HUES48 (cell line): ENCODE data around the gene PPP6R1.

Source experiments
- H3K27ac ChIP-seq: one replicate; pipeline ENCODE4 v1.7.0; 2013; ENCODE audit warnings: low read depth, low read length, inconsistent platforms
- H3K27me3 ChIP-seq: 2 replicates; pipeline ENCODE4 v1.6.1; 2013; ENCODE audit warnings: mild to moderate bottlenecking, low read length; ENCODE audit not compliant: control insufficient read depth, insufficient read depth
- H3K36me3 ChIP-seq: 2 replicates; pipeline ENCODE4 v1.6.1; 2013; ENCODE audit warnings: low read length; ENCODE audit not compliant: control insufficient read depth, insufficient read depth
- H3K4me1 ChIP-seq: 2 replicates; pipeline ENCODE4 v1.6.1; 2013; ENCODE audit warnings: mild to moderate bottlenecking, low read length; ENCODE audit not compliant: control insufficient read depth, insufficient read depth
- H3K4me3 ChIP-seq: 2 replicates; pipeline ENCODE4 v1.5.1; 2013; ENCODE audit warnings: mild to moderate bottlenecking, low read depth, low read length
- H3K9ac ChIP-seq: 2 replicates; pipeline ENCODE4 v1.6.1; 2013; ENCODE audit warnings: mild to moderate bottlenecking, low read depth, low read length, moderate library complexity
- H3K9me3 ChIP-seq: 2 replicates; pipeline ENCODE4 v1.6.1; 2013; ENCODE audit warnings: low read length; ENCODE audit not compliant: control insufficient read depth, insufficient read depth

Gene PPP6R1

DNA sequence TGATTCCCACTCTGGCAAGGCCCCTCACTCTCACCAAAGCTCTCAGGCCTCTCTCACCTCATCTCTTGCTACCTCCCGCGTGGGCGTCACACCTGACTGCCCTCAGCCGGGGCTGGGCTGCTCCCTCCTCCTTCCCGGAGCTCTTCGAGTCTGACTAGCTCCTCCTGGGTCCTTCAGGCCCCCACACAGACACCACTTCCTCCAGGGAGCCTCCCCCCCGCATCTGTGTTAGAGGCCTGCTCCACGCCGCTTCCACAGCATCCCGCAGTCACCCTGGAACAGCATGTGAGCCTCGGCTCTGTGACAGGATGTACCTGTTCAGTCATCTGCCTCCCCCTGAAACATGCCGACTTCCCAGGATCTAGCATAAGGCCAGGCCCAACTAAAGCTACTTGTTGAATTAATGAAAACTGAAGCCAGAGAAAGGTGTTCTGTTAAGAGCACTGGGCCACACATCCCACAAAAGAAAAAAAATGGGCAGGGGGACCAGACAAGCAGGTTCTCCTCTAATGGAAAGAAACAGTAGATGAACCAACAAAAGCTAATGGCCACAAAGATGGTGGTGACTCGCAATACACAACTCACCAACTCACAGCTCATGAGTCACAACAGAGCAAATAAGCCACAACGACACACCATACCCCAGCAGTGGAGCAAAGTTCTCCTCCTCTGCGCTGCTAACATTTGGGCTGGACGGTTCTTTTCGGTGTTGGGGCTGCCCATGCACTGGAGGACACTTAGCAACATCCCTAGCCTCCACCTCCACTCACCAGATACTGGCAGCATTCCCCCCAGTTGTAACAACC is 3.0 kb downstream of the PPP6R1 start:
- H3K4me3 ChIP-seq: 0 out of 2 replicates have a peak overlapping the region, but pooled peaks have one; percentile 22
- peaks cover 18% of the 10 kb centered on the region for H3K4me1 ChIP-seq
- H3K27ac ChIP-seq: no peak overlapping the region
- peaks cover 13% of the 10 kb centered on the region; the same call in 1 of the 2 replicates for H3K36me3 ChIP-seq
- H3K27me3 ChIP-seq: no peaks in the 10 kb centered on the region
- no peak overlapping the region for H3K9ac ChIP-seq
- H3K9me3 ChIP-seq: no peaks in the 10 kb centered on the region

DNA sequence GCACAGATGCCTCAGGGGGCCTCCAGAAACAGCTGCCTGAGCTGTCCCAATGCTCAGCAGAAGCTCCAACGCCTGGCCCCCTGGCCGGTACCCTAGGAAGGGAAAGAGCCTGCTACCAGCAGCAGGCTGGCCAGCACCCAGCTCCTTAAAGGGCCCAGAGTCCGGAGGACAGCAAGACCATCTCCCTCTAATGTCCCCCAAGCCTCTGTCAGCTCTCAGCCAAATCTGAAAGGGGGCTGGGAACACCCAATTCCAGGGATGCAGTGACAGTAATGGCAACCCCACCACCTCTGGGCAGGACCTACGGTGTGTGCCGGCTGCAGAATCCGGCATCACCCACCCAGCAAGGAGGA is 4.2 kb downstream of the PPP6R1 start:
- H3K9ac ChIP-seq: no peak overlapping the region
- H3K36me3 ChIP-seq: peaks cover 13% of the 10 kb centered on the region; the same call in 1 of the 2 replicates
- H3K4me3 ChIP-seq: no peak overlapping the region
- H3K27ac ChIP-seq: no peak overlapping the region
- peaks cover 11% of the 10 kb centered on the region for H3K4me1 ChIP-seq
- no peaks in the 10 kb centered on the region for H3K9me3 ChIP-seq
- H3K27me3 ChIP-seq: no peaks in the 10 kb centered on the region

DNA sequence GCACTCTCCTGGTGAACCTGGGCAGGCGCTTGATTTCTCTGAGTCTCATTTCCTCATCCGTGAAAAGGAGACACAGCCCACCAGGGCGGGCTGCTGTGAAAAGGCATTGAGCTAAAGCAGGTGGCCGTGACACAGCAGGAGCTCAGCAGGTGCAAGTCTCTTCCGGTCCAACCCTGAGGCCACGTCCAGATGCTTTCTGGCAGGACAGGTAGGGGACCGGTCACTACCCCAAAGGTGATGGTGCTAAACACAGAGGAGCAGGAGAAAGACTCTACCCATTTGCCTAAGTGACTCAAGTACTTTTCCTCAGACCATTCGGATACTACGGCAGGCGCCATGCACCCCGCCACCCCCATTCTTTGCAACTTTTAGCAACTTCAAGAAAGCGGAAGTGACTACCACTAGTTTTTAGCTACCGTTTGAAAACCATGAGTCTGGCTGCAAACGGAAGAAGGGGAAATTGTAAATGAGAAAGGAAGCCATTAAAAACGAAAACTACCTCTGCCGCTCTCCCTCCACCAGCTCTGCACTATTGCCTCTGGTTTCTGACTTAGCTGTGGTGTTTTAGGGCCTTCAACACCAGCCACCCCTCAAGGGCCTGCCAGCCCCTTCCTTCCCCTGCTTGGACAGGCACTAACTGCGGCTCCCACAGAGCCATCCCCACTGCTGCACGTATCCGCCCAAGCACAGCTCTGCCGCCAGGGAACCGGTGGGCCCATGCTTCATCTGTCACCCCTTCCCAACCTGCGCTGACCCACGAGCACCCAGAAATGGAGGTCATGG is 4.8 kb downstream of the PPP6R1 start:
- no peak overlapping the region for H3K27ac ChIP-seq
- no peak overlapping the region for H3K9ac ChIP-seq
- H3K36me3 ChIP-seq: peaks cover 13% of the 10 kb centered on the region; the same call in 1 of the 2 replicates
- no peak overlapping the region for H3K4me3 ChIP-seq
- no peaks in the 10 kb centered on the region for H3K9me3 ChIP-seq
- peaks cover 11% of the 10 kb centered on the region for H3K4me1 ChIP-seq
- no peaks in the 10 kb centered on the region for H3K27me3 ChIP-seq

DNA sequence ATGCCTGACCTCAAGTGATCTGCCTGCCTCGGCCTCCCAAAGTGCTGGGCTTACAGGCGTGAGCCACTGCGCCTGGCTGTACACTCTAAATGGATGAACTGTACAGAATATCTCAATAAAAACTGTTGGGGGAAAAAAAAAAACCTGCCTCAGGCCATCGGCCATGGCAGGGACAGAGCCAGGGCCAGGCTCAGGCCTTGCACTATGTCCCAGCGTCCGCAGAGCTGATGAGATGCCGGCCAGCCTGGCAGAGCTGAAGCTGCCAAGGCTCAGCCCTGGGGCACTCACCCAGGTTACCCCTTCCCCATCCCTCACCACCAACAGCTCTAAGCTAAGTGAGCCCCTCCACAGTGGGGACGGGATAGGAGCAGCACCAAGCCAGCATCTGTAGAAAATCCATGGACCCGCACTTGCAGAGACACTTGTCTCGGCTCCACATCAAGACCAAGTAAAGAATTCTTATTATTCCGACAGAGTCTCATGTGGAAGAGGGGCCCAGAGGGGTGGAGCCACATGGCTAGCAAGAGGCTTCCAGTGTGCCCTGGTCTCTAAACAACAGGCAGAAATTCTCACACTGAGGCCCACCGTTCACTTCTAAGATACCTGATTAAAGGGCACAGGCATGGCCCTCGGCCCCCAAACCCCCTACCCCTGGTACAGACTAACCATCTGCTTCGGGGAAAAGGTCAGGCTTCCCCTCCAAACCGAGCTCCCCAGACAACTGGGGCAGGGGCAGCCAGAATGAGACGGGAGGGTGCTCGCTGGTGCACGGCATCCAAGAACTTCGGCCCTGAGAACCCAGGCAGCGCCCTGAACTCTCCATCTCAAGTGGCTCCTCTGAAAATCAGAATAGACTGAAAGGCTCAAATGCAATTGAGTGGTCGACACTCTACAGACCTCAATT is 5.8 kb downstream of the PPP6R1 start:
- Histone ChIP-seq H3K9ac (no peak overlapping the region), H3K9me3 (no peaks in the 10 kb centered on the region), H3K27me3 (no peaks in the 10 kb centered on the region), H3K36me3 (peaks cover 13% of the 10 kb centered on the region; the same call in 1 of the 2 replicates), H3K4me1 (peaks cover 11% of the 10 kb centered on the region), H3K27ac (no peak overlapping the region), H3K4me3 (no peak overlapping the region)

DNA sequence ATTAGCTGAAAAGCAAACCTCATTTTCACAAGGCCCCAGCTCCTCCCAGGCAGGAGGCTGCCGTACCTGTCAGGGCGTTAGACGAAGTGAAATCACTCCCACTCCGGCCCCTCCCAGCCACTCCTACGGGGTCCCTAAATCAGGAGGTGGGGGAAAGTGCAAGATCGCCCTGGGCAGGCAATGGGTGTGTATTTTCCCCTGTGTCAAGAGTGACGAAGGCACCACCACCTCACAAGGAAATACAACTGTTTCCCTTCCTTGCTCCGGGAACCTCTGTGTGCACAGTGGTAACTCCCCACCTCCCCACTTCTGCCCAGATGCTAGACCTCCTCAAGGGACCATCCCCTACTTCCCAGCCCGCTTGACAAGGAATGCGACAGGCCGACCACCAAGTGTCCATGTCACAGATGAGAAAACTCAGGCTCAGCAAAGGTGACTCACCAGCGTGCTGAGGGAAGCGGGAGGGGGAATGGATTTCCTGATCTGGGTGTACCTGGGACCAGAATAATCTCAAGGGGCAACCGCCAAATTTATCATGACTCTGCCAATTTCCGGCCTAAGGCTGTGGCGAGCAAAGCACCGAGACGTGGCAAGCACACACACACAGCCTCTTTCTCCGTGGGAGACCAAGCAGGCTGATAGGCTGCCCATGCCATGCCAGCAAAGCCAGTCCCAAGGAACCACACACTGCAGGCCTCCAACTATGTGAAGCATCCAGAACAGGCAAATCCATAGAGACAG is 7.3 kb downstream of the PPP6R1 start:
- Histone ChIP-seq H3K9ac (no peak overlapping the region), H3K4me1 (0 out of 2 replicates have a peak, but pooled peaks cover 6% of the 10 kb centered on the region), H3K9me3 (no peaks in the 10 kb centered on the region), H3K4me3 (no peak overlapping the region), H3K27me3 (no peaks in the 10 kb centered on the region), H3K36me3 (peaks cover 20% of the 10 kb centered on the region), H3K27ac (no peak overlapping the region)

DNA sequence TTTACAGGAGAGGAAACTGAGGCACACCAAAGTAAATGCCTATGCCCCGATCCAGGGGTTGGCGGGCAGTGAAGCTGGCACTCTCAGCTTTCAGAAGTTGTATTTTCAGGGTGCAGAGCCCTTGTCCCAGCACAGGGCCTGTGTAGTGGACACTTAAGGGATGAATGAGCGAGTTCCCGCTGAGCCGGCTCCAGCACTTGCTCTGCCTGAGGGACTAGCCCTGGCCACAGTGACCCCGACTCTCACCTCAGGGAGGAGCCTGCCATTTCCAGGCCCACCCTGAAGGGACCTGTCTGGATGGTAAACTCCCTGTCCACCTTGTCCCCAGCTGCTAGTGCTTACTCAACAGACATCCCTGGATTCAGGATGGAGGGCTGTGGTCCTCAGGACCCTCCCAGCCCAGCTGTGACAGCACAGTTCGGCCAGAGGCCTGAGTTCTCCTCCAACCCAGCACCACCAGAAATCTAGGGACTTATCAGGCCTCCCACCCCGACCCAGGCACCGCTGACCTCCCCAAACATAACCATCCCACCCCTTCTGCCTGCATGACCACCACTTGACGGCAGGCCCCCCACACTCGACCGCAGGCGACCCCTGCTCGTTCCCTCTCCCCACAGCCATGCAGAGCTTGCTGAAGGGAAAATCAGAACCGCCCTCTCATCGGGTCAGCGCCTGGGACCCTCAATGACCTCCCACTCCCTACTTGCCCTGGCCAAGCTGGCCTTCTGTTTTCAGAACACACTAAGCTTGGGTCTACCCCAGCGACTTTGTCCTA is 8.4 kb downstream of the PPP6R1 start:
- Histone ChIP-seq H3K9ac (no peak overlapping the region), H3K36me3 (peaks cover 28% of the 10 kb centered on the region), H3K4me1 (0 out of 2 replicates have a peak, but pooled peaks cover 6% of the 10 kb centered on the region)

DNA sequence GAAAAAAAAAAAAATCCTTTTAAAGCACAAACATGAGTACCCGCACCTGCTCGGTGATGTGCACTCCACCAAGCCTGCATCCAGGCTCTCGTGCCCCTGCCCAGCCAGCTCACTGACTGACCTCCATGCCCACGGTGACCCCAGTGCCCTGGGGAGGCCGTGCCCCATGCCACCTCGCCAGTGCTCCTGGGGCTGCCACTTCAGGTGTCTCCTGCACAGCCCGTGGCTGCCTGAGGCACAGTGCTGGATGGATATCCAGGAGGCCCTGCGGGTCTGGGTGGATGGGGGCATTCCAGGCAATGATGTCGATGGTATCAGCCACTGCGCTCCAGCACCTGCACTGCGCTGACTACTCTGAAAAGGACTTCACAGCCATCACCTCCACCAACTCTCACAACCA is 9.0 kb downstream of the PPP6R1 start:
- H3K9me3 ChIP-seq: no peaks in the 10 kb centered on the region
- no peak overlapping the region for H3K4me3 ChIP-seq
- H3K27ac ChIP-seq: no peak overlapping the region
- no peak overlapping the region for H3K9ac ChIP-seq
- H3K27me3 ChIP-seq: no peaks in the 10 kb centered on the region
- H3K36me3 ChIP-seq: peaks cover 34% of the 10 kb centered on the region
- H3K4me1 ChIP-seq: 0 out of 2 replicates have a peak, but pooled peaks cover 6% of the 10 kb centered on the region

More for the DNA sequence above, 8.4 kb downstream of the PPP6R1 start:
- Histone ChIP-seq H3K9me3 (no peaks in the 10 kb centered on the region), H3K27ac (no peak overlapping the region), H3K4me3 (no peak overlapping the region), H3K27me3 (no peaks in the 10 kb centered on the region)

DNA sequence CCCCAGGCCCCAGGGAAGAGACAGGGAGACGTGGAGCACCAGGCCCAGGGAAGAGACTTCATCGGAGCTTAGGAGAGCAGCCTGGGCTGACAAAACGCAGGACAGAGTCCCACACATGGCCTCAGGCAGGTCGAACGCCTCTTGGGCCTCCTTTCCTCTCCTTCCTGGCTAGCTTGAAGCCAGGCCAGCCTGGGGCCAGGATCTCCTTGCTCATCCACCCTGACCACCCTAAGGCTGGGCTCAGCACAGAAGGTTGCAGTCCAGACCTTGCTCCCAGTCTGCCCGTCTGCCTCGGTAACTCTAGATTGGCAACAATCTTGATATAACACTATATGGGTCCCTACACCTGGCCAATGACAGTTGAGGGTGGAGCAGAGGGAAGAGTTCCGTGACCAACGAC is 10.1 kb downstream of the PPP6R1 start:
- no peak overlapping the region for H3K27ac ChIP-seq
- H3K36me3 ChIP-seq: peaks cover 46% of the 10 kb centered on the region
- no peak overlapping the region for H3K9ac ChIP-seq
- H3K27me3 ChIP-seq: no peaks in the 10 kb centered on the region
- H3K9me3 ChIP-seq: no peaks in the 10 kb centered on the region
- H3K4me3 ChIP-seq: no peak overlapping the region
- no peaks in the 10 kb centered on the region for H3K4me1 ChIP-seq

DNA sequence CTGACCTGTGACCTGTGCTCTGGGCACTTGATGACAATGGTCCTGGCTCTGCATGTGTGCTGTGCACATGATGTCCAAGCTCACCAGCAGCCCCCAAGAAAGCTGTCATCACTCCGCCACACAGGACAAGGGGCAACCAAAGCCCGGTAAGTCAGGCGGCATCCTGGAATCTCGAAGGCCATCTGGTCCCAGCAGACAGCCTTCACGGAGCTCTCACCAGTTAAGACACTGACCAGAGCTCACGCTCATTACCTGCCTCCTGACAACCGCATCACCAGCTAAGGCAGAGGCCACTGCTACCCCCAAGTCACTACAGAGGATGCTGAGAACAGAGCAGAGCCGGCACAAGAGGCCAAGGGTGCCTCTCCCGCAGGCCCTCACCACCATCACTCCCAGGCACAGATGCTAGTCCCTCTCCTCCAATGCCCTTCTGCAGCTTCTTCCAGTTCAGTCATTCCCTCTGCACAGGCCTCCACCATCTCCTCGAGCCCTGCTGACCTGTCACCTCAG is 10.6 kb downstream of the PPP6R1 start:
- Histone ChIP-seq H3K9ac (no peak overlapping the region), H3K27me3 (no peaks in the 10 kb centered on the region), H3K4me3 (no peak overlapping the region), H3K4me1 (no peaks in the 10 kb centered on the region), H3K27ac (no peak overlapping the region), H3K9me3 (no peaks in the 10 kb centered on the region), H3K36me3 (peaks cover 46% of the 10 kb centered on the region)
